Neural cell (in vitro differentiated cells): ENCODE data around the gene SPTY2D1.

Experiments used
- CTCF ChIP-seq: fragments of 450-650 bp; IDR thresholded peaks from 2 replicates; pipeline ENCODE4 v1.5.1; 2014; ENCODE audit warnings: antibody characterized with exemption, mild to moderate bottlenecking, moderate library complexity; ENCODE audit not compliant: poor library complexity, severe bottlenecking
- MXI1 ChIP-seq: fragments of 450-650 bp; conservative IDR thresholded peaks from 2 replicates; pipeline ENCODE4 v1.6.1; 2014; ENCODE audit warnings: antibody characterized with exemption, mild to moderate bottlenecking; ENCODE audit not compliant: poor library complexity, severe bottlenecking
- POLR2AphosphoS5 ChIP-seq: IDR thresholded peaks from 2 replicates; pipeline ENCODE4 v1.6.1; 2012
- RAD21 ChIP-seq: fragments of 450-650 bp; conservative IDR thresholded peaks from 2 replicates; pipeline ENCODE4 v1.6.1; 2014; ENCODE audit warnings: antibody characterized with exemption, mild to moderate bottlenecking, moderate library complexity

- TF ChIP-seq CTCF: no peak
- no peak for TF ChIP-seq POLR2AphosphoS5
- TF ChIP-seq RAD21: no peak
- no peak for TF ChIP-seq MXI1
Observed at GRCh38 chr11:18615628-18616392, 18.3 kb downstream of the SPTY2D1 start.
